ENCODE results near the gene TSNAXIP1. TPM values are rescaled to one million over a fixed set of nuclear protein-coding genes. Genes with fewer than 3 reads are reported as not detected.

The TSNAXIP1 gene
- total RNA-seq, 1 experiment from 2014 or later = 0.84 TPM

DNA sequence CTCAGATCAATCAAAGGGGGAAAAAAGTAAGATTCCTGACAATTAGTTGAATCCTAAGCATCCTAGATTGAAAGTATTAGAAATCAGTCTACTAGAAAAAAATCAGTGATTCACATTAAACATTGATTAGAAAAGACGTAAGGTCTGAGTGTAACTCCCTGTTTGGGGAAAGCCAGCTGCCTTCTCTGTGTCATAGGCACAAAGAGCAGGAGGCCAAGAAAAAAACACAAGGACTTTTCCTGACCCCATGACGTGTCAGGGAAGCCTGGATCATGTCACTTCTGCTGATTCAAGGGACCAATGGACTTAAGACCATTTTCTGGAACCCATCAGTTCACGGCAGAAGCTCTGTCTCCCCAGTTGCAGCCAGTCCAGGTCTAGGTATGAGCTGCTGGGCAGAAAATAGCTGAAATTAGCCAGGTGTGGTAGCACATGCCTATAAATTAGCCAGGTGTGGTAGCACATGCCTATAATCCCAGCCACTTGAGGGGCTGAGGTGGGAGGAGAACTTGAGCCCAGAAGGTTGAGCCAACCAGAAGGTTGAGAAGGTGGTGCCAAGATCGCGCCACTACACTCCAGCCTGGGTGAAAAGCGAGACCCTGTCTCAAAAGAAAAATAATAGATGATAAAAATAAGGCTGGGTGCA lies 36.2 kb upstream of the TSNAXIP1 start:
- H3K9me3 Mint-ChIP-seq (ENCODE audit: unreplicated experiment) = no peaks in the 10 kb centered on the region
- CTCF ChIA-PET = no interaction called here
- Histone ChIP-seq H3K4me1 (no peaks in the 10 kb centered on the region), H3K27me3 (replicated peaks; ENCODE audit: control insufficient read depth, insufficient read depth, low read length) (no peaks in the 10 kb centered on the region), H3K9me3 (peaks cover 3% of the 10 kb centered on the region; the same call in 1 of the 2 replicates), H3K4me3 (ENCODE audit: low read depth, low read length) (no peak overlapping the region), H3K36me3 (ENCODE audit: control insufficient read depth, insufficient read depth, low read length) (peaks cover 4% of the 10 kb centered on the region)
- TF ChIP-seq, protein P1, sequence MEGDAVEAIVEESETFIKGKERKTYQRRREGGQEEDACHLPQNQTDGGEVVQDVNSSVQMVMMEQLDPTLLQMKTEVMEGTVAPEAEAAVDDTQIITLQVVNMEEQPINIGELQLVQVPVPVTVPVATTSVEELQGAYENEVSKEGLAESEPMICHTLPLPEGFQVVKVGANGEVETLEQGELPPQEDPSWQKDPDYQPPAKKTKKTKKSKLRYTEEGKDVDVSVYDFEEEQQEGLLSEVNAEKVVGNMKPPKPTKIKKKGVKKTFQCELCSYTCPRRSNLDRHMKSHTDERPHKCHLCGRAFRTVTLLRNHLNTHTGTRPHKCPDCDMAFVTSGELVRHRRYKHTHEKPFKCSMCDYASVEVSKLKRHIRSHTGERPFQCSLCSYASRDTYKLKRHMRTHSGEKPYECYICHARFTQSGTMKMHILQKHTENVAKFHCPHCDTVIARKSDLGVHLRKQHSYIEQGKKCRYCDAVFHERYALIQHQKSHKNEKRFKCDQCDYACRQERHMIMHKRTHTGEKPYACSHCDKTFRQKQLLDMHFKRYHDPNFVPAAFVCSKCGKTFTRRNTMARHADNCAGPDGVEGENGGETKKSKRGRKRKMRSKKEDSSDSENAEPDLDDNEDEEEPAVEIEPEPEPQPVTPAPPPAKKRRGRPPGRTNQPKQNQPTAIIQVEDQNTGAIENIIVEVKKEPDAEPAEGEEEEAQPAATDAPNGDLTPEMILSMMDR (IDR thresholded peaks at IDR 0.05; ENCODE audit: insufficient read depth in 1 of 2, low read depth in 1 of 2, low read length in 1 of 2, severe bottlenecking in 1 of 2, unreplicated experiment in 1 of 2) = no peak
- no peak for DNase-seq
- H3K27me3 Mint-ChIP-seq (ENCODE audit: insufficient read depth, unreplicated experiment) = no peaks in the 10 kb centered on the region
- H3K36me3 Mint-ChIP-seq (ENCODE audit: insufficient read depth, unreplicated experiment) = peaks cover 21% of the 10 kb centered on the region
- intact Hi-C loops (cut with micrococcal nuclease; ENCODE audit: unreplicated experiment) = no loop called here
- no peak overlapping the region for H3K27ac Mint-ChIP-seq (ENCODE audit: unreplicated experiment)
- H3K4me1 Mint-ChIP-seq (ENCODE audit: low read depth, unreplicated experiment) = peaks cover 10% of the 10 kb centered on the region
- POLR2A ChIA-PET = interaction anchor here (0.6 kb wide), 1 partner anchor 314 kb away, joined by 8 read pairs; no protein-coding TSS in a partner anchor
- no peak overlapping the region for H3K4me3 Mint-ChIP-seq (ENCODE audit: unreplicated experiment)
- no TSS peak for BruUV-seq (replicated peaks)

DNA sequence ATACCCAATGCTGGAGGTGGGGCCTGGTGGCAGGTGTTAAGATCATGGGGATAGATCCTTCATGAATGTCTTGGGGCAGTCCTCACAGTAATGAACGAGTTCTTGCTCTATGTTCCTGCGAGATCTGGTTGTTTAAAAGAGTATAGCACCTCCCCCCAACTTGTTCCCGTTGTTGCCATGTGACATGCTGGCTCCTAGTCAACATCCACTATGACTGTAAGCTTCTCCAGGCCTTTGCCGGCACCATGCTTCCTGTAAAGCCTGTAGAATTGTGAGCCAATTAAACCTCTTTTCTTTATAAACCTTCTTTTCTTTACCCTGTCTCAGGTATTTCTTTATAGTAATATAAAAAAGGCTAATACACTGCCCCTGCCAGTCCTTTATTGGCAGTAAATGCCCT lies 33.6 kb upstream of the TSNAXIP1 start:
- no peak overlapping the region for H3K27ac Mint-ChIP-seq (ENCODE audit: unreplicated experiment)
- TF ChIP-seq, protein P1 (IDR thresholded peaks at IDR 0.05; ENCODE audit: insufficient read depth in 1 of 2, low read depth in 1 of 2, low read length in 1 of 2, severe bottlenecking in 1 of 2, unreplicated experiment in 1 of 2) = no peak
- Histone ChIP-seq H3K27me3 (replicated peaks; ENCODE audit: control insufficient read depth, insufficient read depth, low read length) (no peaks in the 10 kb centered on the region), H3K4me3 (ENCODE audit: low read depth, low read length) (no peak overlapping the region), H3K4me1 (no peaks in the 10 kb centered on the region), H3K9me3 (peaks cover 4% of the 10 kb centered on the region; the same call in 1 of the 2 replicates), H3K36me3 (ENCODE audit: control insufficient read depth, insufficient read depth, low read length) (peaks cover 4% of the 10 kb centered on the region; the same call in 1 of the 2 replicates)
- no TSS peak for BruUV-seq (replicated peaks)
- DNase-seq = no peak
- H3K4me1 Mint-ChIP-seq (ENCODE audit: low read depth, unreplicated experiment) = peaks cover 10% of the 10 kb centered on the region
- POLR2A ChIA-PET = no interaction called here
- no peaks in the 10 kb centered on the region for H3K27me3 Mint-ChIP-seq (ENCODE audit: insufficient read depth, unreplicated experiment)
- peaks cover 24% of the 10 kb centered on the region for H3K36me3 Mint-ChIP-seq (ENCODE audit: insufficient read depth, unreplicated experiment)
- CTCF ChIA-PET = no interaction called here
- no peaks in the 10 kb centered on the region for H3K9me3 Mint-ChIP-seq (ENCODE audit: unreplicated experiment)
- H3K4me3 Mint-ChIP-seq (ENCODE audit: unreplicated experiment) = no peak overlapping the region
- intact Hi-C loops (cut with micrococcal nuclease; ENCODE audit: unreplicated experiment) = no loop called here

DNA sequence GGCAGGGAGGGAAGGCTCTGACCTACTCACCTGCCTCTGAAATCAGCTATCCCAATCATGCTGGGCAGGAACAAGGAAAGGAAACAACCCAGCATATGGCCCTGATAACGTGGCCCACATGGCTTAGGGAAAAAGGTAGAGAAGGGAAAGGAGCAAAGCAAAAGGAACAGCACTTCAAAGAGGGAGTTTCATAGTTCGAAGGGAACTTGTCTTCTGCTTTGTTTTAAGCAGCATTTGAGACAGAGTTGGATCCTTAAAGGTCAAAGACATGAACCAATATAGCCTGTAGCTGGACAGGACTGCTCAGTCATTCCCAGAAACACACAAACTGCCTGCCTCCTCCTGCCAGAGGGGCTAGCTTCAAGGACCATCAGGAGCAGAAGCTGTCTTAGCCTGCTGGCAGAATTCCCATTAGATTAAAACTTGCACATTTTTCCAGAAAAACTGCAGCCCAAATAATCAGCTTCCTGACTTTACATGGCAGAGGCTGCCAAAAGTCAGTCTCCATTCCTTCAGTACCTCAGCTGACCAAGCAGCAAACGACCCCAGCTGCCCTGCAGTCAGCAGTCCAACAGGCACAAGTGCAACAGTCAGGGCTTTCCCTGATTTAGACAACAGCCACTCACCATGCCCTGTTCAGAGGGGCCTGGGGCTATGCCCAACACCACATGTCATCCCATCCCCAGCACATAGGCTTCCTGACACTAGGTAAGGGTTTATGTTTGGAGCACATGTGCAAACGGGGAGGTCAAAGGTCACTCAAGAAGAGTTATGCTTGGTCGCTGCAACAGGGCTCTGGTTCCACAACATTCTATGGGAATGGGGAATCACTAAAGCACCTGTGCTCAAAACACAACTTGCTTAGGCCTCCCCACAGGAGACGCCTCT lies 32.9 kb upstream of the TSNAXIP1 start:
- TF ChIP-seq, protein P1 (IDR thresholded peaks at IDR 0.05; ENCODE audit: insufficient read depth in 1 of 2, low read depth in 1 of 2, low read length in 1 of 2, severe bottlenecking in 1 of 2, unreplicated experiment in 1 of 2) = no peak
- peaks cover 10% of the 10 kb centered on the region for H3K4me1 Mint-ChIP-seq (ENCODE audit: low read depth, unreplicated experiment)
- POLR2A ChIA-PET = no interaction called here
- intact Hi-C loops (cut with micrococcal nuclease; ENCODE audit: unreplicated experiment) = no loop called here
- no peaks in the 10 kb centered on the region for H3K27me3 Mint-ChIP-seq (ENCODE audit: insufficient read depth, unreplicated experiment)
- CTCF ChIA-PET = interaction anchor here (1.5 kb wide), 1 partner anchor 43 kb away, joined by 4 read pairs; no protein-coding TSS in a partner anchor
- H3K27me3 ChIP-seq (replicated peaks; ENCODE audit: control insufficient read depth, insufficient read depth, low read length) = no peaks in the 10 kb centered on the region
- H3K4me3 Mint-ChIP-seq (ENCODE audit: unreplicated experiment) = no peak overlapping the region
- no peaks in the 10 kb centered on the region for H3K9me3 Mint-ChIP-seq (ENCODE audit: unreplicated experiment)
- peak in 1 of 2 experiments; percentile 18 for DNase-seq
- H3K36me3 Mint-ChIP-seq (ENCODE audit: insufficient read depth, unreplicated experiment) = peaks cover 24% of the 10 kb centered on the region
- BruUV-seq (replicated peaks) = no TSS peak
- peaks cover 4% of the 10 kb centered on the region; the same call in 1 of the 2 replicates for H3K9me3 ChIP-seq
- H3K27ac Mint-ChIP-seq (ENCODE audit: unreplicated experiment) = peak overlapping the region; percentile 51
- no peaks in the 10 kb centered on the region for H3K4me1 ChIP-seq
- H3K4me3 ChIP-seq (ENCODE audit: low read depth, low read length) = no peak overlapping the region
- peaks cover 4% of the 10 kb centered on the region; the same call in 1 of the 2 replicates for H3K36me3 ChIP-seq (ENCODE audit: control insufficient read depth, insufficient read depth, low read length)

Measured in Caco-2 (cell line).